Measurements from ENCODE around the gene PCDH20.
"Not testable (repeated sequence)": the region's sequence is repeated elsewhere in the genome, so short reads cannot be mapped to it uniquely, and the experiment has no call there.

PCDH20 gene

DNA sequence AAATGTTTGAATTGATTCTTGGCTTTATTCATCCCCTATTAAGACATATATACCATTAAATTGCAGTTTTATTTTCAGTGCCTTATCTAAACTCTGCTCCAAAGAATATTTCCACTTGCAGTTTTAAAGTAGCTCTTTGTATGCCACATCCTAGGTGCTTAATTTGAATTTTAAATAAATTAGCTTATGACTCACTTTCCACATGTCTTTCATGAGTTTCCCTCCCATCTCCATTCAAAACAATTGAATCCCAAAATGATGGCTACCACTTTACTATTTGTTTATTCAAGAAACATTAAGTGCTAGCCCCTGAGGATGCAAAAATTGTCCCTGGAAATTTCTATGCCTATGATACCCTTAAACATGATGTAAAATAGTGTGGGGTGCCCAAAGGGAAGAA lies 19.5 kb downstream of the PCDH20 start:
- Histone ChIP-seq H3K27ac (no peak overlapping the region), H3K4me3 (no peak overlapping the region)
- TF ChIP-seq CTCF (IDR thresholded peaks at IDR 0.05): no peak
- no peak for DNase-seq (ENCODE audit: low spot score)

DNA sequence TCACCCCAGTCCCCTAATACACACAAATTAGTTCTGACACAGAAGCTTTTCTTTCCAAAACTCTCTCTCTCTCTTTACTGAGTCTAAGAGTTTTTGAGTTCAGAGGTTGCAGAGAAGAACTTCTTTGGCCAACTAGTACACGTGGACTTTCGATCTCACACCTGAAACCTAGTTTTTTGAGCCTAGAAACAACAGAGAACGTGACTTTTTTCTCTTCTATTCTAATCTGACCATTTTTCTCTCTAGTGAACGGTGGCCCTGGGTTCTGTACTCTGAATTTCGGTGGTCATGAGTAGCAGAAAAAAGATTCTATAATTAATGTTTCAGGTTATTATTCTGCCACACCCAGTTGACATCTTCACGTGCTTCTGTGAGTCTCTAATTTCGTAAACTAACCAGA lies 24.2 kb downstream of the PCDH20 start:
- H3K4me3 ChIP-seq: no peak overlapping the region
- no peak overlapping the region for H3K27ac ChIP-seq
- DNase-seq (ENCODE audit: low spot score): no peak
- TF ChIP-seq CTCF (IDR thresholded peaks at IDR 0.05): no peak

DNA sequence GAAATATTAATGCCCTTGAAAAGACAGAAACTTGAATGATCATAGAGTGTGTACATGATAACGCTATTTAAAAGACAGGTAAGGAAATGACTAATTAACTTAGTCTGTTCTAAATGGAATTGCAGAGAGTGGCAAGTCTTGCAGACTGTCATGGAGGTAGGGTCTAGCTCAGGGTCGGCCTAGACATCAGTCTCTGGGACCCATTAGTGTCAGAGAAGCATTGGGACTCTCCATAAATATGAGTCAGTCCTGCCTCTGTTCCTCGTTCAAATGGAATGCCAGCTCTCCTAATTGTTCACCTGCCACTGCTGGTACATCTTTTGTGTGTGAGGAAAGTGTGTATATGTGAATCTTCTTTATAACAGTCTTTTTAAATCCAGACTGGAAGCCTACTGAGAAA lies 28.0 kb downstream of the PCDH20 start:
- Histone ChIP-seq H3K27ac (no peak overlapping the region), H3K4me3 (no peak overlapping the region)
- TF ChIP-seq CTCF (IDR thresholded peaks at IDR 0.05): no peak
- no peak for DNase-seq (ENCODE audit: low spot score)

DNA sequence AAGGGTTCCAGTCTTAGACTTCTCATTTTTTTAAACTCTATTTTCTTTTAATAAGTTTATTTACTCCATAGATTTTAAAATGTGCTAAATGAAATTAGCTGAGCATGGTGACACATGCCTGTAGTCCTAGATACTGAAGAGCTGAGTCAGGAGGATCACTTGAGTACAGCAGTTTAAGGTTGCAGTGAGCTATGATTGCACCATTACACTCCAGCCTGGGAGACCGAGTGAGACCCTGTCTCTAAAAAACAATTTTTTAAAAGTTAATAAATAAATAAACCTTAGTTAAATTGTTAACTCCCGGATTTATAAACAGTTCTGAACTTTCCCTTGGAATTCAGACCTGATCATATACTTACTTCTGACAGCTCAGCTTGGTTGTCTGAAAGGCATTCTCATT lies 32.5 kb downstream of the PCDH20 start:
- Histone ChIP-seq H3K4me3 (no peak overlapping the region), H3K27ac (no peak overlapping the region)
- DNase-seq (ENCODE audit: low spot score): no peak
- no peak for TF ChIP-seq CTCF (IDR thresholded peaks at IDR 0.05)

GRCh38 chr13:61370520-61370919 lies 45.1 kb downstream of the PCDH20 start:
- TF ChIP-seq CTCF (IDR thresholded peaks at IDR 0.05): no peak
- no peak for DNase-seq (ENCODE audit: low spot score)
- H3K27ac ChIP-seq: no peak overlapping the region
- H3K4me3 ChIP-seq: no peak overlapping the region

DNA sequence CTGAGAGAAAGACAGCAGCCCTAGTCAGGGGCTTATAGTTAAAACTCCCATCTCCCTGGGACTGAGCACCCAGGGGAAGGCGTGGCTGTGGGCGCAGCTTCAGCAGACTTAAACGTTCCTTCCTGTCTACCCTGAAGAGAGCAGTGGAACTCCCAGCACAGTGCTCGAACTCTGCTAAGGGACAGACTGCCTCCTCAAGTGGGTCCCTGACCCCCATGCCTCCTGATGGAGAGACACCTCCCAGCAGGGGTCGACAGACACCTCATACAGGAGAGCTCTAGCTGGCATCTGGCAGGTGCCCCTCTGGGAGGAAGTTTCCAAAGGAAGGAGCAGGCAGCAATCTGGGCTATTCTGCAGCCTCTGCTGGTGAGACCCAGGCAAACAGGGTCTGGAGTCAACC lies 51.0 kb downstream of the PCDH20 start:
- H3K27ac ChIP-seq; DNase-seq (ENCODE audit: low spot score); H3K4me3 ChIP-seq: not testable (repeated sequence)

- no peak for DNase-seq (ENCODE audit: low spot score)
- TF ChIP-seq CTCF (IDR thresholded peaks at IDR 0.05): no peak
- Histone ChIP-seq H3K27ac (no peak overlapping the region), H3K4me3 (no peak overlapping the region)
Measured at GRCh38 chr13:61362522-61362921, 53.1 kb downstream of the PCDH20 start.
